ENCODE data around the gene DOK4. TPM values are rescaled to one million over a fixed set of nuclear protein-coding genes. Genes with fewer than 3 reads are reported as not detected.

The DOK4 gene
- total RNA-seq, 1 donor from 2014 or later, result 23.4 TPM

GRCh38 chr16:57530522-57531252 lies 44.4 kb upstream of the DOK4 start:
- Mint-ChIP-seq H3K4me3 (ENCODE audit: unreplicated experiment) (peak overlapping the region; percentile 23), H3K4me1 (ENCODE audit: low read depth, unreplicated experiment) (peaks cover 19% of the 10 kb centered on the region), H3K27ac (ENCODE audit: unreplicated experiment) (no peak overlapping the region), H3K9me3 (ENCODE audit: unreplicated experiment) (peaks cover 23% of the 10 kb centered on the region), H3K27me3 (ENCODE audit: unreplicated experiment) (peaks cover 31% of the 10 kb centered on the region), H3K36me3 (ENCODE audit: unreplicated experiment) (no peaks in the 10 kb centered on the region)
- no peak for TF ChIP-seq CTCF (IDR thresholded peaks at IDR 0.05; ENCODE audit: partially characterized antibody, unreplicated experiment)
- no peak for DNase-seq

GRCh38 chr16:57530104-57530521 lies 43.8 kb upstream of the DOK4 start:
- H3K9me3 Mint-ChIP-seq (ENCODE audit: unreplicated experiment), result peaks cover 23% of the 10 kb centered on the region
- H3K27ac Mint-ChIP-seq (ENCODE audit: unreplicated experiment), result no peak overlapping the region
- H3K36me3 Mint-ChIP-seq (ENCODE audit: unreplicated experiment), result no peaks in the 10 kb centered on the region
- TF ChIP-seq CTCF (IDR thresholded peaks at IDR 0.05; ENCODE audit: partially characterized antibody, unreplicated experiment), result no peak
- H3K27me3 Mint-ChIP-seq (ENCODE audit: unreplicated experiment), result peaks cover 33% of the 10 kb centered on the region
- peak overlapping the region; percentile 11 for H3K4me3 Mint-ChIP-seq (ENCODE audit: unreplicated experiment)
- no peak for DNase-seq
- peaks cover 19% of the 10 kb centered on the region for H3K4me1 Mint-ChIP-seq (ENCODE audit: low read depth, unreplicated experiment)

- no peak overlapping the region for H3K27ac Mint-ChIP-seq (ENCODE audit: unreplicated experiment)
- H3K4me1 Mint-ChIP-seq (ENCODE audit: low read depth, unreplicated experiment), result peaks cover 19% of the 10 kb centered on the region
- peaks cover 23% of the 10 kb centered on the region for H3K9me3 Mint-ChIP-seq (ENCODE audit: unreplicated experiment)
- TF ChIP-seq CTCF (IDR thresholded peaks at IDR 0.05; ENCODE audit: partially characterized antibody, unreplicated experiment), result no peak
- peaks cover 33% of the 10 kb centered on the region for H3K27me3 Mint-ChIP-seq (ENCODE audit: unreplicated experiment)
- peak overlapping the region; percentile 47 for H3K4me3 Mint-ChIP-seq (ENCODE audit: unreplicated experiment)
- H3K36me3 Mint-ChIP-seq (ENCODE audit: unreplicated experiment), result no peaks in the 10 kb centered on the region
- no peak for DNase-seq
Measured at GRCh38 chr16:57529391-57530103, 43.3 kb upstream of the DOK4 start.

- H3K36me3 Mint-ChIP-seq (ENCODE audit: unreplicated experiment), result no peaks in the 10 kb centered on the region
- H3K4me1 Mint-ChIP-seq (ENCODE audit: low read depth, unreplicated experiment), result peaks cover 19% of the 10 kb centered on the region
- DNase-seq, result no peak
- no peak overlapping the region for H3K27ac Mint-ChIP-seq (ENCODE audit: unreplicated experiment)
- peaks cover 20% of the 10 kb centered on the region for H3K9me3 Mint-ChIP-seq (ENCODE audit: unreplicated experiment)
- H3K4me3 Mint-ChIP-seq (ENCODE audit: unreplicated experiment), result no peak overlapping the region
- peaks cover 31% of the 10 kb centered on the region for H3K27me3 Mint-ChIP-seq (ENCODE audit: unreplicated experiment)
- no peak for TF ChIP-seq CTCF (IDR thresholded peaks at IDR 0.05; ENCODE audit: partially characterized antibody, unreplicated experiment)
Measured at GRCh38 chr16:57528499-57529390, 42.5 kb upstream of the DOK4 start.

All from glutamatergic neuron (in vitro differentiated cells).